HG02610 (cell line): ENCODE data around the gene CENPC.
A peak's percentile ranks its signal among the peaks of the same experiment; 100 is the strongest.
"Not testable (repeated sequence)": the region's sequence is repeated elsewhere in the genome, so short reads cannot be mapped to it uniquely, and the experiment has no call there.

Source experiments
- ATAC-seq: cut with Tn5 transposase; IDR thresholded peaks from one replicate; pipeline ENCODE4 v1.9.1; 2021; ENCODE audit warnings: mild to moderate bottlenecking, moderate library complexity; ENCODE audit not compliant: unreplicated experiment

The CENPC gene

GRCh38 chr4:67480810-67481209, 64.5 kb downstream of the CENPC start:
- ATAC-seq = no peak

- no peak for ATAC-seq
Observed at GRCh38 chr4:67475155-67475554, 70.1 kb downstream of the CENPC start.

- no peak for ATAC-seq
Observed at GRCh38 chr4:67470871-67471270, 74.4 kb downstream of the CENPC start.

GRCh38 chr4:67468830-67469229, 76.5 kb downstream of the CENPC start:
- no peak for ATAC-seq

GRCh38 chr4:67466751-67467150, 78.6 kb downstream of the CENPC start:
- no peak for ATAC-seq

- no peak for ATAC-seq
Observed at GRCh38 chr4:67465763-67466052, 79.6 kb downstream of the CENPC start.

GRCh38 chr4:67465032-67465762, 80.1 kb downstream of the CENPC start:
- ATAC-seq = no peak

- no peak for ATAC-seq
Observed at GRCh38 chr4:67460574-67460973, 84.7 kb downstream of the CENPC start.

- no peak for ATAC-seq
Observed at GRCh38 chr4:67459164-67459563, 86.1 kb downstream of the CENPC start.

- no peak for ATAC-seq
Observed at GRCh38 chr4:67456577-67457196, 88.6 kb downstream of the CENPC start.

GRCh38 chr4:67452846-67453205, 92.5 kb downstream of the CENPC start:
- ATAC-seq = not testable (repeated sequence)

GRCh38 chr4:67452100-67452845, 93.0 kb downstream of the CENPC start:
- ATAC-seq = no peak

- no peak for ATAC-seq
Observed at GRCh38 chr4:67451464-67451863, 93.8 kb downstream of the CENPC start.

GRCh38 chr4:67448621-67449020, 96.7 kb downstream of the CENPC start:
- no peak for ATAC-seq

- no peak for ATAC-seq
Observed at GRCh38 chr4:67447873-67448272, 97.4 kb downstream of the CENPC start.

GRCh38 chr4:67446811-67447210, 98.5 kb downstream of the CENPC start:
- no peak for ATAC-seq

- ATAC-seq = not testable (repeated sequence)
Observed at GRCh38 chr4:67445881-67446280, 99.4 kb downstream of the CENPC start.

GRCh38 chr4:67438975-67439374, 106.3 kb downstream of the CENPC start:
- no peak for ATAC-seq

GRCh38 chr4:67437974-67438713, 107.2 kb downstream of the CENPC start:
- ATAC-seq = no peak

- peak; percentile 73 for ATAC-seq
Observed at GRCh38 chr4:67436742-67437141, 108.6 kb downstream of the CENPC start.

GRCh38 chr4:67430989-67431388, 114.3 kb downstream of the CENPC start:
- no peak for ATAC-seq

- no peak for ATAC-seq
Observed at GRCh38 chr4:67428819-67429218, 116.5 kb downstream of the CENPC start.
